Measurements from ENCODE around the gene ITGA3. TPM values are rescaled to one million over a fixed set of nuclear protein-coding genes. Genes with fewer than 3 reads are reported as not detected.

ITGA3 gene
- total RNA-seq, 1 donor from 2014 or later: 23.4 TPM

- intact Hi-C loops (cut with micrococcal nuclease): loop anchor here (10.0 kb wide), 1 partner anchor 676 kb away; the partner anchor contains the start of gene PHB1
Measured at GRCh38 chr17:50090971-50091917, 35.3 kb downstream of the ITGA3 start.

DNA sequence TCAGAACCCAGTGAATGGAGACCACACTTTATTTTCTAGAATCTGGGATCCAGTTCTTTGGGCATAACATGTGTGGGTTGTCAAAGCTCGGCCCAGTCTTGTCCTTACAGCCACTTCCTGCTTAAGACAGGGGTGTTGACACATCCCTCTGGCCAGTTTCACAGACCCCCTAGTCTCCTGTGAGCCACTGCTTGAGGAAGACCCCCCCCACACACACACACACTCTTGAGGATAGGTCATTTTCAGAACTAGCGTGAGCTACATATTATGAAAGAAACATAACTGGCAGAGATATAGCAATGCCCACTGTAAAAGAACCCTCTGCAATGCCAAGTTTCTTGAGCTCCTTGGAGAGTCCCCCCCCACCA lies 36.0 kb downstream of the ITGA3 start:
- intact Hi-C loops (cut with micrococcal nuclease): loop anchor here (10.0 kb wide), 1 partner anchor 677 kb away; the partner anchor contains the start of gene PHB1

GRCh38 chr17:50093246-50093645 lies 37.3 kb downstream of the ITGA3 start:
- intact Hi-C loops (cut with micrococcal nuclease): loop anchor here (10.0 kb wide), 1 partner anchor 678 kb away; the partner anchor contains the start of gene PHB1

- intact Hi-C loops (cut with micrococcal nuclease): loop anchor here (1.0 to 10.0 kb wide), 6 partner anchors 67 to 679 kb away; partner anchors contain the start of genes PHB1 and SPOP
Measured at GRCh38 chr17:50093807-50094206, 37.9 kb downstream of the ITGA3 start.

DNA sequence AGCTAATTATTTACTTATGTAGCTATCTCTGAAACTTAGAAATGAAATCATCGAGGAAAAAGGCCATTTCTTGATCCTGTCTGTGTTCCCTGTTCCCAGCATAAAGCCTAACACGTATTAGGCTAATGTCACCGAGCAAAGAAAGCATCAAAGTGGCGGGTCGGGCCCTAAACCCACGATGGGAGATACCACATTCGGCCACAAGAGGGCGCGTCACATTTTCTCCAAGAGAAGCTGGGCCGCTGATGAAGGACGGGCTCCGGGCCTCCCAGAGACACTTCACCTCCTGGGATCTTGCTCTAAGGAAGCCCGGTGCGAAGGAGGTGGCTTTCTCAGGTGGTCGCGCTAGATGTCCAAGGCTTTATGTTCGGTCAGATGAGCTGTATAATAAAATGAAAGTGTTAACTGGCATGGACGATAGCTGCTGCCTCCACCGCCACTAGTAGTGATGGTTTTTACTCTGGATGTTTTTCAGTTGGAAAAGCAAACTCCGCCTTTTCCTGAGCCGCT lies 38.4 kb downstream of the ITGA3 start:
- intact Hi-C loops (cut with micrococcal nuclease): loop anchor here (1.0 to 10.0 kb wide), 6 partner anchors 67 to 679 kb away; partner anchors contain the start of genes PHB1 and SPOP

- intact Hi-C loops (cut with micrococcal nuclease): loop anchor here (1.0 to 10.0 kb wide), 14 partner anchors 8 to 680 kb away; partner anchors contain the start of genes ITGA3, KAT7, PHB1 and SPOP
Measured at GRCh38 chr17:50094753-50095619, 39.1 kb downstream of the ITGA3 start, which contains the start of gene PDK2. Gene PDK2, plus strand, starts transcription at chr17:50095351. Its CDS starts 85 bp downstream, at chr17:50095436.

DNA sequence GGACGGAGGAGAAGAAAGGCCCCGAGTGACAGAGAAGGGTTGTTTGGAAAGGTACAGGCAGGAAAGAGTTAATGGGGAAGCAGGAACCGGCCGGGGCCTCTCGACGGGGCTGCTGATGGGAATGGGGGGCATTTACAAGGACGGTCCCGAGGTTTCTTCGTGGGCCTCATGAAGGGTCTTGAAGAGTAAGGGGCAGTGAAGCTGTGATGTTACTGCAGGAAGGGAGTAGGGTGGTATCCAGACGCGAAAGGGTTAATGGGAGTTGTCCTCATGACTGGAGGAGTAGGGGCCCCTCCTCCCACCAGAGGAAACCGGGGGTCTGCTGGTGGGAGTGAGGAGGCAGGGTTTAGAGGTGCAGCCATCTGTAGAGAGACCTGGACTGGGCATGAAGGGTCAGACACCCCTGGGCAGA lies 39.7 kb downstream of the ITGA3 start:
- intact Hi-C loops (cut with micrococcal nuclease): loop anchor here (1.0 to 10.0 kb wide), 11 partner anchors 8 to 681 kb away; partner anchors contain the start of genes ITGA3, KAT7 and PHB1

- intact Hi-C loops (cut with micrococcal nuclease): loop anchor here (10.0 kb wide), 1 partner anchor 681 kb away; the partner anchor contains the start of gene PHB1
Measured at GRCh38 chr17:50096092-50096491, 40.2 kb downstream of the ITGA3 start.

DNA sequence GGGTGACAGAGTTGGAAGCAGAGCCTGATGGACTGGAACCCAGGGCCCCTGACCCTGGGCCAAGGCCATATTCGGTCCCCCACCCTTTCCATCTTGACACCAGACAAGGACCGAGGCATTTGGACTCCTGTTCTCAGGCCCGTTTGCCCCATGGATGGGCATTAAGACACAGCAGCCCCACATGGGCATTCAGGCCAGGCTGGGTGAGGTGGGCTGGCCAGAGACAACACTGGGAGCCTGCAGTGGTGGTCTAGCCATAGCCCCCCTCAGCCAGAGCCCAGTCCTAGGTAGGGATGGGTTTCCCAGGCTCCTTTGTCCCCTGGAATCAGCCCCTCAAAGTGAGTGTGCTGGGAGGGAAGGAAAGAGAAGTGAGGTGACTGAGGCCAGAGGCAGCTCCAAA lies 40.8 kb downstream of the ITGA3 start:
- intact Hi-C loops (cut with micrococcal nuclease): loop anchor here (10.0 kb wide), 1 partner anchor 682 kb away; the partner anchor contains the start of gene PHB1

DNA sequence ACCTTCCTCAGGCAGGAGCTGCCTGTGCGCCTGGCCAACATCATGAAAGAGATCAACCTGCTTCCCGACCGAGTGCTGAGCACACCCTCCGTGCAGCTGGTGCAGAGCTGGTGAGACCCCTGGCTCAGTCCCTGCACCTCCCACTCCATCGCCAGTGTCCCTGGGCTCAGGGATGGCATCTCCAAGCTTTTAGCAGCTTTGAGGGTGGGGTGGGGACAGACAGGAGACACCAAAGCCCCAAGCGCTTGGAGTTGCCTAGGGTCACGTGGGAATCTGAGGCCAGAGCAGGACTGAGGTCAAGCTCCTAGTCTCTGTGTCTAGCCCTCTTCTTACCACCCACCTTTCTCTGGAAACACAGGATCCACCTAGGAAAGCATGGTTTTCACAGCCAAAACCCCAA lies 41.5 kb downstream of the ITGA3 start:
- intact Hi-C loops (cut with micrococcal nuclease): loop anchor here (10.0 kb wide), 1 partner anchor 683 kb away; the partner anchor contains the start of gene PHB1

DNA sequence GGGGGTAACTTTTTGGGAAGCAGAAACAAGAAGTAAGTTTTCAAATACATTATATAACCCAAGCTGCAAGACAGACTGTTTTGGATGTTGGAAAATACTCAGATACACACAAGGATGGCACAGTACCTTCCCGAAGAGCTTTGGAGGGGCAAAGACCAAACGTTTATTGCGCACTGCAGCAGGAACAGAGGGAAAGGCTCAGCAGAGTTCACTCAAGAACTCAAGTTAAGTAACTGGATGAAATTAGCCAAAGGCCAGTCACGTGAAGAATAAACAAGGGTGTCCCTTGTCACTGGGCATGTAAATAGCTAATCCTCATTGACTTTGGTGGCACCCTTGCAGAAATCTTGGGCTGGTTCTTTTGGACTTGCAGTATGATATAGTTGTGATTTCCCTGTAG lies 42.0 kb downstream of the ITGA3 start:
- intact Hi-C loops (cut with micrococcal nuclease): loop anchor here (10.0 kb wide), 1 partner anchor 683 kb away; the partner anchor contains the start of gene PHB1

DNA sequence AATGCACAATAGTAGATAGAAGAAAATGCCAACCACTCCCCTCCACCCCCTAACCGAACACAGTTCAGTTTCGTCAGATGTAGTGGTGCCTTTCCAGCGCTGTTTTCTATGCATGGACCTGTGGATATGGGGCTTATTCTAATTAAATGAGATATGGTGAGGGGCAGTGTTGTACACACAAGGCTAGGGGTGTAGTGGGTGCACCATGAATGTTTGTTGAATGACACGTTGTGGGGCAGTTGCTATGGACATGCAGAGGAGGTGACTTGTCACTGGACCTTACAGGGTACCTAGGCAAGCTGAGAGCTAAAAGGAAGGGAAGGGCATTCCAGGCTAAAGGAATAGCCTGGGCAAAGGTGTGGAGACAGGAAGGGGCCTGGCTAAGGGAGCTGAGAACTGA lies 42.7 kb downstream of the ITGA3 start:
- intact Hi-C loops (cut with micrococcal nuclease): loop anchor here (10.0 kb wide), 1 partner anchor 684 kb away; the partner anchor contains the start of gene PHB1

GRCh38 chr17:50099003-50099402 lies 43.1 kb downstream of the ITGA3 start:
- intact Hi-C loops (cut with micrococcal nuclease): loop anchor here (10.0 kb wide), 1 partner anchor 684 kb away; the partner anchor contains the start of gene PHB1

- intact Hi-C loops (cut with micrococcal nuclease): no loop called here
Measured at GRCh38 chr17:50100480-50100883, 44.6 kb downstream of the ITGA3 start.

DNA sequence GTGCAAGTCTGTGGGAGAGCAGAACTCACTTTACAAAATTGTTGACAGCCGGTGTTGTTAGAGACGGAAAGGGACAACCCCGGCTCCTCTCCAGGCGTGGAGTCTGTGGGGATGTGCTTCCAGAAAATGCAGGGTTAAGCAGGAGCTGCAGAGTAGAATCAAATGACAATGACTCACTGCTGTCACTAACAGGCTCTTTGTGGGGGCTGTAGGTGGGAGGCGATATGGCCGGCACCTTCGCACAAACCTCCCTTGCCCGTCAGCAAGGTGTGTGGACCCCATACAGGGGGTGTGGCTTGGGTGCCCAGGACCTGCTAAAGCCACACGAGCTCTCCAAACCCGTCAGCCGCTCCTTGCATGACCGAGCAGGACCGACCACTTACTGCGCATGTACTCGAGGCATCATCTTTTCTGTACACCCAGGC lies 45.0 kb downstream of the ITGA3 start:
- intact Hi-C loops (cut with micrococcal nuclease): no loop called here

DNA sequence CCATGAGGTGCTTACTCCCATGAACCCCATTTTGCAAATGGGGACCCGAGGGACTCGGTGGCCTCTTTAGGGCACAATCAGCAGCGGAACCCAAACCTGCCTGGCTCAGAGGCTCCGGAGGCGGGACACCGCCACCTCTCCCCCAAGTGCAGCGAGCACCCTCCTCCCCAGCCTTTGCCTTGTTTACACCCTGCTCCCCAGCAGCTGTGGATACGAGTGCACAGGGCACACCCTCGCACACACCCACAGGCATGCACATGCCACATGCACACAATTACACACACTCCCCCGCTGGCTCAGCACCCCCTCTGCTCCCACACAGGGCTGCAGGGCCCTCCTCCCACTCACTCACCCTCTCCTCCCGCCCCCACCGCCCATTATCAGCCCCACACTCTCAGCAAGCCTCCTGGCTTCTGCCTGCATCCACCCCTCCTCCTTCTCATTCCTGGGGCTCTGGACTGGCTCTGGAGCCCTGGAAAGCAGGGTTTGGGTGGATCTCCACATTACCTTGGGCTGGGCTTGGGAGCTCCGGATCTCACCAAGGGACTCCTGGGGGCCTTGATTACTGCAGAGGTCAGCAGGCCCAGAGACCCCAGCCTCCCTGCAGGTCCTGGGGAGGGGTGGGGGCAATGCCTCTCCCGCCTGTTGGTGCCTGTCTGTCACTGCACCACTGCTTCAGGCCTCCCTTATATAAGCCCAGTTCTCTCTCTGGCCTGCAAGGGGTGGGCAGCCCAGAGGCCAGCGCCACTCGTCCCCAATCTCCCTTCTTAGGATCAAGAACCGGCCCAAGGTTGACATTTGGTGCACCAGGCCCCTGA lies 45.6 kb downstream of the ITGA3 start:
- intact Hi-C loops (cut with micrococcal nuclease): no loop called here

DNA sequence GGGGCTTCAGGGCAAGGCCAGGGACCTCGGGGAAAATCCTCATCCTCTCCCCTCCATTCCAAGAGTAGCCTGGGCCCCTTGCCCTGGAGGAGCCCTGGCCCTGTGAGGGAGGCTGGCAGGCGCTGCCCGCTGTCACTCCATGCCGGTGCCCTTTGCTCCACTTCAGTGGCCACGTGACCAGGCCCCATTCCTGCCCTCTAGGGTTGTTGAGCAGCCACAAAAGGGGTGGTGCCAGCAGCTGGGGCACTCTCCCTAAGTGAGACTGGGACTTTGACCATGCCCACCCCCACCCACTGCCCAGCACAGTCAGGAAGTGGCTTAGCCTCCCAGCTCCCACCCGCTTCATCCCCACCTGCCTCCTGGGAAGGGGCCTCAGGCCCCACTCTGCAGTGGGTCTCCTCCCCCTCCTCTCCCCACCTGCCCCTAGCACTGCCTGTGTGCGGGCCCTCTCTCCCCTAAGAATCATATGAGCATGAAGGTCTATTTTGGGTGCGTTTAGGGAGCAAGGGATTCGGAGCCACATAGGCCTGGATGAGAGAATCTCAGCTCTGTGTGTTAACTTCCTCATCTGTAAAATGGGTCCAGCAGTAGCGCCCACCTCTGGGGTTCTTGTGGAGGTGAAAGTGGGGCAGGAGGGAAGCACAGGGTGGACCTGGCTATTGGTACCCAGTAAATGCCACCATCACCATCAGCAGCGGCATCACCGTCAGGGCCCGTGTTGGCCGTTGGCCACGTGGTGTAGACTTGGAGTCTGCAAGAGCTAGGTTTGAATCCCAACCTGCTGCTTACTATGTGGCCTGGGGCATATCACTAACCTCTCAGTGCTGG lies 46.5 kb downstream of the ITGA3 start:
- intact Hi-C loops (cut with micrococcal nuclease): no loop called here

GRCh38 chr17:50103252-50103651 lies 47.3 kb downstream of the ITGA3 start:
- intact Hi-C loops (cut with micrococcal nuclease): no loop called here

GRCh38 chr17:50103941-50104340 lies 48.0 kb downstream of the ITGA3 start:
- intact Hi-C loops (cut with micrococcal nuclease): no loop called here

Measured in T-helper 1 cell treated with Interleukin-12 subunit alpha and Interleukin-12 subunit beta and Interleukin-4 antibody, amounts not matched to agents 30 ng/mL and 1 ng/mL, for 36 hours (primary cell).